Astrocyte (in vitro differentiated cells and primary cell): ENCODE data around the gene SPATA6. TPM values are rescaled to one million over a fixed set of nuclear protein-coding genes. Genes with fewer than 3 reads are reported as not detected.
A peak's percentile ranks its signal among the peaks of the same experiment; 100 is the strongest.

Source experiments
- DNase-seq: peaks from one replicate; pipeline ENCODE4 v3.0.0-alpha.2; 2010; ENCODE audit warnings: low read depth
- FAIRE-seq: peaks from 2 replicates; lab custom pipeline; 2011; peaks lifted over from hg19 to GRCh38; lab: Jason Lieb, UNC
- H2AFZ ChIP-seq: 2 replicates; pipeline ENCODE4 v1.6.0; 2012; ENCODE audit warnings: low read depth, low read length, inconsistent platforms
- H3K27ac ChIP-seq: 2 replicates; pipeline ENCODE4 v1.5.1; 2011; ENCODE audit warnings: low read depth, low read length, inconsistent platforms
- H3K27me3 ChIP-seq: 2 replicates; pipeline ENCODE4 v1.6.0; 2011; ENCODE audit warnings: low read length, inconsistent platforms; ENCODE audit not compliant: insufficient read depth
- H3K36me3 ChIP-seq: 2 replicates; pipeline ENCODE4 v1.5.1; 2011; ENCODE audit warnings: low read length, inconsistent platforms; ENCODE audit not compliant: insufficient read depth
- H3K4me1 ChIP-seq: 2 replicates; pipeline ENCODE4 v1.5.1; 2011; ENCODE audit warnings: low read length, inconsistent platforms; ENCODE audit not compliant: insufficient read depth
- H3K4me2 ChIP-seq: 2 replicates; pipeline ENCODE4 v1.6.0; 2012; ENCODE audit warnings: low read length, inconsistent platforms
- H3K4me3 ChIP-seq: 2 replicates; pipeline ENCODE4 v1.5.1; 2011; ENCODE audit warnings: low read depth, mild to moderate bottlenecking, low read length, inconsistent platforms; ENCODE audit not compliant: insufficient read depth
- H3K79me2 ChIP-seq: 2 replicates; pipeline ENCODE4 v1.6.0; 2012; ENCODE audit warnings: mild to moderate bottlenecking, low read length, inconsistent platforms; ENCODE audit not compliant: insufficient read depth
- H3K9ac ChIP-seq: 2 replicates; pipeline ENCODE4 v1.6.0; 2012; ENCODE audit warnings: mild to moderate bottlenecking, low read length, inconsistent platforms
- H3K9me3 ChIP-seq: 2 replicates; pipeline ENCODE4 v1.5.1; 2012; ENCODE audit warnings: low read depth, mild to moderate bottlenecking, low read length, inconsistent platforms; ENCODE audit not compliant: insufficient read depth
- H4K20me1 ChIP-seq: 2 replicates; pipeline ENCODE4 v1.6.0; 2012; ENCODE audit warnings: low read length, inconsistent platforms; ENCODE audit not compliant: insufficient read depth
- H3K27ac Mint-ChIP-seq: one replicate; pipeline ENCODE4 v1.8.0; 2021; ENCODE audit warnings: mild to moderate bottlenecking, mixed read lengths; ENCODE audit not compliant: unreplicated experiment
- H3K27me3 Mint-ChIP-seq: one replicate; pipeline ENCODE4 v1.8.0; 2021; ENCODE audit warnings: low read depth, mixed read lengths; ENCODE audit not compliant: unreplicated experiment
- H3K36me3 Mint-ChIP-seq: one replicate; pipeline ENCODE4 v1.8.0; 2021; ENCODE audit warnings: low read depth, mixed read lengths; ENCODE audit not compliant: unreplicated experiment
- H3K4me1 Mint-ChIP-seq: one replicate; pipeline ENCODE4 v1.8.0; 2021; ENCODE audit warnings: low read depth, mixed read lengths; ENCODE audit not compliant: unreplicated experiment
- H3K4me3 Mint-ChIP-seq: one replicate; pipeline ENCODE4 v1.8.0; 2021; ENCODE audit warnings: mild to moderate bottlenecking, moderate library complexity, mixed read lengths; ENCODE audit not compliant: unreplicated experiment
- H3K9me3 Mint-ChIP-seq: one replicate; pipeline ENCODE4 v1.8.0; 2021; ENCODE audit warnings: mild to moderate bottlenecking, mixed read lengths; ENCODE audit not compliant: unreplicated experiment
- CTCF ChIP-seq: IDR thresholded peaks from 2 replicates; pipeline ENCODE4 v1.5.1; 2011; ENCODE audit warnings: low read depth, mild to moderate bottlenecking, inconsistent platforms, low read length, moderate library complexity; ENCODE audit not compliant: insufficient read depth
- EZH2 ChIP-seq: IDR thresholded peaks from 2 replicates; pipeline ENCODE4 v1.6.1; 2012; ENCODE audit warnings: mild to moderate bottlenecking, low read length, inconsistent platforms; ENCODE audit not compliant: insufficient read depth
- total RNA-seq: library from RNA; stranded (reverse); gene quantifications from 2 replicates; pipeline ENCODE4 v1.2.1, GENCODE V29; 2021

SPATA6 gene
- total RNA-seq, 1 donor from 2014 or later = 8.2 TPM

- TF ChIP-seq CTCF (no peak), EZH2 (no peak)
- peaks cover 3% of the 10 kb centered on the region for H3K36me3 Mint-ChIP-seq
Observed at GRCh38 chr1:48344373-48344772, 127.6 kb downstream of the SPATA6 start.

GRCh38 chr1:48341221-48341620 is 130.8 kb downstream of the SPATA6 start:
- Mint-ChIP-seq H3K27ac (no peak overlapping the region), H3K4me3 (no peak overlapping the region), H3K4me1 (peaks cover 6% of the 10 kb centered on the region), H3K9me3 (peaks cover 5% of the 10 kb centered on the region), H3K27me3 (no peaks in the 10 kb centered on the region), H3K36me3 (peaks cover 3% of the 10 kb centered on the region)
- Histone ChIP-seq H3K27ac (no peak overlapping the region), H3K9ac (no peak overlapping the region), H3K4me2 (no peak overlapping the region), H3K27me3 (no peaks in the 10 kb centered on the region), H2AFZ (no peak overlapping the region), H3K36me3 (no peaks in the 10 kb centered on the region), H3K4me3 (no peak overlapping the region), H3K4me1 (no peaks in the 10 kb centered on the region), H4K20me1 (no peaks in the 10 kb centered on the region), H3K9me3 (no peaks in the 10 kb centered on the region), H3K79me2 (no peaks in the 10 kb centered on the region)
- FAIRE-seq (no peak), DNase-seq (peak; percentile 41)
- TF ChIP-seq CTCF = no peak
- no peak for TF ChIP-seq EZH2

More at GRCh38 chr1:48344373-48344772, 127.6 kb downstream of the SPATA6 start:
- Histone ChIP-seq H3K36me3 (no peaks in the 10 kb centered on the region), H3K4me1 (no peaks in the 10 kb centered on the region), H3K4me3 (no peak overlapping the region), H2AFZ (no peak overlapping the region), H3K79me2 (no peaks in the 10 kb centered on the region), H3K27ac (no peak overlapping the region), H3K9ac (no peak overlapping the region), H3K9me3 (no peaks in the 10 kb centered on the region), H3K27me3 (no peaks in the 10 kb centered on the region), H4K20me1 (no peaks in the 10 kb centered on the region), H3K4me2 (no peak overlapping the region)
- no peak overlapping the region for H3K4me3 Mint-ChIP-seq
- FAIRE-seq (no peak), DNase-seq (no peak)
- no peak overlapping the region for H3K27ac Mint-ChIP-seq
- H3K4me1 Mint-ChIP-seq = peaks cover 6% of the 10 kb centered on the region
- H3K9me3 Mint-ChIP-seq = peaks cover 5% of the 10 kb centered on the region
- no peaks in the 10 kb centered on the region for H3K27me3 Mint-ChIP-seq

GRCh38 chr1:48338257-48338656 is 133.7 kb downstream of the SPATA6 start:
- no peaks in the 10 kb centered on the region for H3K9me3 ChIP-seq
- no peaks in the 10 kb centered on the region for H3K79me2 ChIP-seq
- no peaks in the 10 kb centered on the region for H3K27me3 ChIP-seq
- DNase-seq = no peak
- TF ChIP-seq EZH2 (no peak), CTCF (no peak)
- H3K4me2 ChIP-seq = no peak overlapping the region
- no peaks in the 10 kb centered on the region for H3K36me3 ChIP-seq
- no peak overlapping the region for H3K4me3 Mint-ChIP-seq
- H3K27ac Mint-ChIP-seq = no peak overlapping the region
- H3K27ac ChIP-seq = no peak overlapping the region
- H3K4me1 ChIP-seq = no peaks in the 10 kb centered on the region
- no peak overlapping the region for H3K4me3 ChIP-seq
- FAIRE-seq = no peak
- H3K9me3 Mint-ChIP-seq = peaks cover 6% of the 10 kb centered on the region
- H3K9ac ChIP-seq = no peak overlapping the region
- peaks cover 2% of the 10 kb centered on the region for H3K36me3 Mint-ChIP-seq
- H4K20me1 ChIP-seq = no peaks in the 10 kb centered on the region
- H2AFZ ChIP-seq = no peak overlapping the region
- no peaks in the 10 kb centered on the region for H3K27me3 Mint-ChIP-seq
- H3K4me1 Mint-ChIP-seq = peaks cover 6% of the 10 kb centered on the region
